ENCODE data around the gene ABI3BP. TPM values are rescaled to one million over a fixed set of nuclear protein-coding genes. Genes with fewer than 3 reads are reported as not detected.
A peak's percentile ranks its signal among the peaks of the same experiment; 100 is the strongest.

ABI3BP gene
- total and polyA plus RNA-seq, 2 donors (not counting 1 experiment from before 2014, with no cell fraction given) = 4.8 to 62.9 TPM

DNA sequence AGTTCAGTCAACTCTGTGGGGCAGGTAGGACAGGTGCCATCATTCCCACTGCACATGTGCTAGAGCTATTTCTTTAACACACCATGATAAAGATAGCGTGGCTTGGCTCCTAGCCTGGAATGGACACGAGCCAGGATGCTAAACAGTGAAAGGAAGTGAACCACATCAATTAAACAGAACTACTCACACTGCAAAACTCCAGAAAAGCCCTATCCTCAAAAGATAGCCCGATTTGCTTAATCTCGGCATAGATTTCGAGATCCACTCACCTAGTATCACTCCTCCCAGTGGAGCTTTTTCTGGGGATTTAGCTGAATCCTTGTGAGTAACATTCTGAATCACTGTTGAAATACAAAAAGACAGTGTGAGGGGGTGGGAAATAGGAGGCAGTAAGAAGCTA, 118.0 kb downstream of the ABI3BP start:
- Histone ChIP-seq H3K4me2 (ENCODE audit: extremely low read depth, insufficient read depth, low read length) (no peak overlapping the region), H3K9me3 (ENCODE audit: control insufficient read depth, insufficient read depth, low read depth, low read length) (no peaks in the 10 kb centered on the region), H3K27ac (ENCODE audit: insufficient read depth, low read length) (no peak overlapping the region), H3K79me2 (ENCODE audit: control insufficient read depth, insufficient read depth, low read length) (no peaks in the 10 kb centered on the region), H3K4me3 (replicated peaks in 1 of 4; ENCODE audit: control extremely low read depth in 1 of 4, insufficient read depth in 1 of 4, low read depth in 3 of 4, low read length in 4 of 4) (no peak overlapping the region), H4K20me1 (ENCODE audit: control insufficient read depth, extremely low read depth, insufficient read depth, low read length) (no peaks in the 10 kb centered on the region), H3K27me3 (ENCODE audit: control insufficient read depth, insufficient read depth, low read length) (no peaks in the 10 kb centered on the region), H3K4me1 (ENCODE audit: control insufficient read depth, extremely low read depth, insufficient read depth, low read length) (peaks cover 3% of the 10 kb centered on the region), H3K36me3 (ENCODE audit: control insufficient read depth, insufficient read depth, low read length) (no peaks in the 10 kb centered on the region), H3K9ac (ENCODE audit: insufficient read depth, low read length) (no peak overlapping the region), H2AFZ (ENCODE audit: low read length) (no peak overlapping the region)
- TF ChIP-seq CTCF (conservative IDR thresholded peaks at IDR 0.05 in 1 of 2, IDR thresholded peaks at IDR 0.05 in 1 of 2; ENCODE audit: low read depth in 1 of 2, low read length in 2 of 2) (no peak), EZH2 (IDR thresholded peaks at IDR 0.05; ENCODE audit: low read length, missing control alignments) (no peak)
- peak; percentile 67 to 83 for DNase-seq (ENCODE audit: low read depth in 2 of 2)

- peaks cover 5% of the 10 kb centered on the region for H3K4me1 ChIP-seq (ENCODE audit: control insufficient read depth, extremely low read depth, insufficient read depth, low read length)
- no peaks in the 10 kb centered on the region for H3K9me3 ChIP-seq (ENCODE audit: control insufficient read depth, insufficient read depth, low read depth, low read length)
Measured at GRCh38 chr3:100873611-100874010, 119.6 kb downstream of the ABI3BP start.

GRCh38 chr3:100871306-100871705, 121.9 kb downstream of the ABI3BP start:
- no peak overlapping the region for H3K4me3 ChIP-seq (replicated peaks in 1 of 4; ENCODE audit: control extremely low read depth in 1 of 4, insufficient read depth in 1 of 4, low read depth in 3 of 4, low read length in 4 of 4)
- no peak for TF ChIP-seq CTCF (conservative IDR thresholded peaks at IDR 0.05 in 1 of 2, IDR thresholded peaks at IDR 0.05 in 1 of 2; ENCODE audit: low read depth in 1 of 2, low read length in 2 of 2)
- no peak for TF ChIP-seq EZH2 (IDR thresholded peaks at IDR 0.05; ENCODE audit: low read length, missing control alignments)
- no peak overlapping the region for H2AFZ ChIP-seq (ENCODE audit: low read length)
- H4K20me1 ChIP-seq (ENCODE audit: control insufficient read depth, extremely low read depth, insufficient read depth, low read length) = no peaks in the 10 kb centered on the region
- no peak overlapping the region for H3K9ac ChIP-seq (ENCODE audit: insufficient read depth, low read length)
- no peak for DNase-seq (ENCODE audit: low read depth in 2 of 2)
- H3K79me2 ChIP-seq (ENCODE audit: control insufficient read depth, insufficient read depth, low read length) = no peaks in the 10 kb centered on the region
- peaks cover 5% of the 10 kb centered on the region for H3K4me1 ChIP-seq (ENCODE audit: control insufficient read depth, extremely low read depth, insufficient read depth, low read length)
- no peaks in the 10 kb centered on the region for H3K27me3 ChIP-seq (ENCODE audit: control insufficient read depth, insufficient read depth, low read length)
- no peaks in the 10 kb centered on the region for H3K9me3 ChIP-seq (ENCODE audit: control insufficient read depth, insufficient read depth, low read depth, low read length)
- H3K27ac ChIP-seq (ENCODE audit: insufficient read depth, low read length) = no peak overlapping the region
- no peaks in the 10 kb centered on the region for H3K36me3 ChIP-seq (ENCODE audit: control insufficient read depth, insufficient read depth, low read length)
- no peak overlapping the region for H3K4me2 ChIP-seq (ENCODE audit: extremely low read depth, insufficient read depth, low read length)

More at GRCh38 chr3:100873611-100874010, 119.6 kb downstream of the ABI3BP start:
- Histone ChIP-seq H3K4me2 (ENCODE audit: extremely low read depth, insufficient read depth, low read length) (no peak overlapping the region), H2AFZ (ENCODE audit: low read length) (no peak overlapping the region), H3K4me3 (replicated peaks in 1 of 4; ENCODE audit: control extremely low read depth in 1 of 4, insufficient read depth in 1 of 4, low read depth in 3 of 4, low read length in 4 of 4) (no peak overlapping the region), H4K20me1 (ENCODE audit: control insufficient read depth, extremely low read depth, insufficient read depth, low read length) (no peaks in the 10 kb centered on the region), H3K79me2 (ENCODE audit: control insufficient read depth, insufficient read depth, low read length) (no peaks in the 10 kb centered on the region), H3K9ac (ENCODE audit: insufficient read depth, low read length) (no peak overlapping the region), H3K36me3 (ENCODE audit: control insufficient read depth, insufficient read depth, low read length) (no peaks in the 10 kb centered on the region), H3K27me3 (ENCODE audit: control insufficient read depth, insufficient read depth, low read length) (no peaks in the 10 kb centered on the region), H3K27ac (ENCODE audit: insufficient read depth, low read length) (no peak overlapping the region)
- DNase-seq (ENCODE audit: low read depth in 2 of 2) = no peak
- no peak for TF ChIP-seq CTCF (conservative IDR thresholded peaks at IDR 0.05 in 1 of 2, IDR thresholded peaks at IDR 0.05 in 1 of 2; ENCODE audit: low read depth in 1 of 2, low read length in 2 of 2)
- no peak for TF ChIP-seq EZH2 (IDR thresholded peaks at IDR 0.05; ENCODE audit: low read length, missing control alignments)

Measured in fibroblast of lung (primary cell).